C4-2B (cell line): Measurements from ENCODE around the gene RNF150.

Experiments used
- CTCF ChIP-seq: fragments of 450-650 bp; conservative IDR thresholded peaks from 2 replicates; pipeline ENCODE4 v1.5.1; 2017; ENCODE audit warnings: mild to moderate bottlenecking
- ZFX ChIP-seq: fragments of 450-650 bp; IDR thresholded peaks from 2 replicates; pipeline ENCODE4 v1.6.1; 2017

DNA sequence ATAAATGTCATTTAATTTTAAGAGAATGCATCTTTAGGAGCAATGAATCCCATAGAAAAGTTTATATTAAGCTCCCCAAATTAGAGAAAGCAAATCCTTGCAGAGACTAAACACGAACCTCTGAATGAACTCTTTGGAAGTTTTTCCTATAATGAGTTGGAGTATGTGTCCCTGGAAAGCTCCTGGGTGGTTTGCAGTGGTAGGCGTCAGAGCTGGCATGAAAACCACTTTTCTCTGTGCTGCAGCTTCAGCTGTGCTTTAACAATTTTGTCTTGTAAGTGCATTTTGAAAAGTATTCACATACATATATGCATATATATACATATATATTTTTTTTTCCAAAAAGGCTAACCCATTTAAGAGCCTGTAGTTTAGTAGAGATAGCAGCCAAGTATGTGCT lies 228.4 kb downstream of the RNF150 start:
- TF ChIP-seq CTCF = no peak
- TF ChIP-seq ZFX = no peak
